ENCODE measurements around the gene TMEM150C. TPM values are rescaled to one million over a fixed set of nuclear protein-coding genes. Genes with fewer than 3 reads are reported as not detected.

Gene TMEM150C
- total RNA-seq, 8 experiments from 2014 or later = 0.24 to 14.7 (median 7.4) TPM

- in situ Hi-C loops (cut with MboI; ENCODE audit: low pct_unique_long_range_greater_than_20kb in 2 of 9, low sequenced_read_pairs in 9 of 9, unreplicated experiment in 9 of 9) = loop anchor here in 1 of 9 experiments (25.0 kb wide), 1 partner anchor 237 kb away; no protein-coding TSS in a partner anchor
- Histone ChIP-seq H3K4me3 (no peak overlapping the region), H3K27ac (peak overlapping the region in 1 of 2 donors; percentile 6), H3K4me1 (replicated peaks in 1 of 2) (peaks cover 27% of the 10 kb centered on the region in 2 donors)
- 45 to 81% (median 55%) methylated on average over 1 to 6 of the region's 6 CpGs; no CpG with 5 or more reads in 1 of the 10 experiments for WGBS, 10 experiments
- peak in 7 of 8 experiments; percentile 31 to 54 (median 45) for ATAC-seq (replicated peaks in 6 of 8)
Observed at GRCh38 chr4:82499738-82500434, 61.9 kb downstream of the TMEM150C start.

DNA sequence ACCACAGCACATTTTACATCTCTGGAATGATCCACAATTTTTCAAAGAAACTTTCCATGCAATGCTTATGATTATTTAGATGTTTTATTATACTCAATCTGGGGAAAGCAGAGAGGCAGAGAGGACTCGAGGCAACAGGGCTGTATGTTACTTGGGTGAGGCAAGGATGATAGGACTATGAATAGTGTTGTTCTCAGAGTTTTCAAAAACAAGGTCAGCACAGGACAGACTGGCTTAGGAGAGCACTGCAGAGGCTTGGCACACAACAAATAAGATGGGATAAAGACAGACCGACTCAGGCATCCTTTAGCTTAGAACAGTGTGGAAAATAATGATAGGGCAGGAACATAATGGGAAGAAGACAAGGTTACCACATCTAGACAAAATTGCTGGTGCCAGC lies 65.4 kb downstream of the TMEM150C start:
- no peak overlapping the region for H3K27ac ChIP-seq
- in situ Hi-C loops (cut with MboI; ENCODE audit: low pct_unique_long_range_greater_than_20kb in 2 of 9, low sequenced_read_pairs in 9 of 9, unreplicated experiment in 9 of 9) = loop anchor here in 1 of 9 experiments (25.0 kb wide), 1 partner anchor 241 kb away; no protein-coding TSS in a partner anchor
- WGBS, 10 experiments = 50 to 100% (median 83%) methylated on average over 1 to 2 of the region's 2 CpGs; no CpG with 5 or more reads in 1 of the 10 experiments
- no peak overlapping the region for H3K4me3 ChIP-seq
- H3K4me1 ChIP-seq (replicated peaks in 1 of 2) = peaks cover 22 to 23% of the 10 kb centered on the region in 2 donors
- no peak for ATAC-seq (replicated peaks in 6 of 8)

- in situ Hi-C loops (cut with MboI; ENCODE audit: low pct_unique_long_range_greater_than_20kb in 2 of 9, low sequenced_read_pairs in 9 of 9, unreplicated experiment in 9 of 9) = loop anchor here in 1 of 9 experiments (25.0 kb wide), 1 partner anchor 242 kb away; no protein-coding TSS in a partner anchor
- no peak for ATAC-seq (replicated peaks in 6 of 8)
- Histone ChIP-seq H3K4me3 (no peak overlapping the region), H3K4me1 (replicated peaks in 1 of 2) (peaks cover 15 to 19% of the 10 kb centered on the region in 2 donors), H3K27ac (no peak overlapping the region)
- WGBS, 10 experiments = 0 to 100% (median 89%) methylated on average over 1 to 4 of the region's 4 CpGs
Observed at GRCh38 chr4:82495666-82496065, 66.1 kb downstream of the TMEM150C start.

GRCh38 chr4:82493721-82494425 lies 67.9 kb downstream of the TMEM150C start:
- in situ Hi-C loops (cut with MboI; ENCODE audit: low pct_unique_long_range_greater_than_20kb in 2 of 9, low sequenced_read_pairs in 9 of 9, unreplicated experiment in 9 of 9) = loop anchor here in 1 of 9 experiments (25.0 kb wide), 1 partner anchor 243 kb away; no protein-coding TSS in a partner anchor
- no peak overlapping the region for H3K27ac ChIP-seq
- ATAC-seq (replicated peaks in 6 of 8) = no peak
- peaks cover under 1 to 4% of the 10 kb centered on the region in 2 donors for H3K4me1 ChIP-seq (replicated peaks in 1 of 2)
- WGBS, 10 experiments = 60 to 100% (median 92%) methylated on average over 1 to 2 of the region's 2 CpGs; no CpG with 5 or more reads in 2 of the 10 experiments
- no peak overlapping the region for H3K4me3 ChIP-seq

DNA sequence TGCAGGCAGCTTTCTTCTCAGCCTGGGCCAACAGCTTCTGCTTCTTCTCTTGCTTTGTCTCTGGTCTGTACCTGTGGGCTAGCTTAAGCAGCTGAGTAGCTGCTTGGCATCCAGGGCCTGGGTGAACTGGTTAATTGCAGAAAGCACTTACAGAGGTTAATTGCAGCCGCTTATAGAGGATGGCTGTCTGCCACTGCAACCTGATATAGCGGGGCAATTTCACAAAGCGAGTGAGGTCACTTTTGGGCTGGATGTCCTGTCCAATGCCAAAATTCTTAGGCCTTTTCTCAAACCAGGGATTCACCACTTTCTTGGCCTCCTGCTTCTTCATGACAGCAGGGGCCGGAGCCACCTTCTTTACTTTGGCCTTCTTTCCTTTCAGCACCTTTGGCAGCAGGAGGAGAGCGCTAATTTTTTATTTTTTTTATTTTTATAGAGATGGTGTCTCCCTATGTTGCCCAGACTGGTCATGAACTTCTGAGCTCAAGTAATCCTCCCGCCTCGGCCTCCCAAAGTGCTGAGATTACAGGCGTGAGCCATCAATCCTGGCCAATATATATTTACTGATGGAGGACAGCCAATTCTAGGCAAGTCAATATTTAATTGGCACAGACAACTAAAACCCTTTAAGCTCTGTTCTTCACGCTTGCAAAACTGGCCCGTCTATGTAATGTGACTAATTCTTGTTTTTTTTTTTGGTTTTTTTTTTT lies 70.4 kb downstream of the TMEM150C start:
- peak in 1 of 8 experiments; percentile 56 for ATAC-seq (replicated peaks in 6 of 8)
- Histone ChIP-seq H3K27ac (no peak overlapping the region), H3K4me3 (no peak overlapping the region), H3K4me1 (replicated peaks in 1 of 2) (peaks cover 0 to 4% of the 10 kb centered on the region in 2 donors)
- 64 to 100% (median 91%) methylated on average over 2 to 9 of the region's 10 CpGs; no CpG with 5 or more reads in 1 of the 10 experiments for WGBS, 10 experiments
- in situ Hi-C loops (cut with MboI; ENCODE audit: low pct_unique_long_range_greater_than_20kb in 2 of 9, low sequenced_read_pairs in 9 of 9, unreplicated experiment in 9 of 9) = loop anchor here in 1 of 9 experiments (25.0 kb wide), 1 partner anchor 246 kb away; no protein-coding TSS in a partner anchor

- no peak for ATAC-seq (replicated peaks in 6 of 8)
- Histone ChIP-seq H3K4me1 (replicated peaks in 1 of 2) (peaks cover 0 to 4% of the 10 kb centered on the region in 2 donors), H3K27ac (no peak overlapping the region), H3K4me3 (no peak overlapping the region)
- in situ Hi-C loops (cut with MboI; ENCODE audit: low pct_unique_long_range_greater_than_20kb in 2 of 9, low sequenced_read_pairs in 9 of 9, unreplicated experiment in 9 of 9) = loop anchor here in 1 of 9 experiments (25.0 kb wide), 1 partner anchor 247 kb away; no protein-coding TSS in a partner anchor
- 14 to 78% (median 57%) methylated on average over 3 to 8 of the region's 8 CpGs for WGBS, 10 experiments
Observed at GRCh38 chr4:82489987-82490386, 71.8 kb downstream of the TMEM150C start.

DNA sequence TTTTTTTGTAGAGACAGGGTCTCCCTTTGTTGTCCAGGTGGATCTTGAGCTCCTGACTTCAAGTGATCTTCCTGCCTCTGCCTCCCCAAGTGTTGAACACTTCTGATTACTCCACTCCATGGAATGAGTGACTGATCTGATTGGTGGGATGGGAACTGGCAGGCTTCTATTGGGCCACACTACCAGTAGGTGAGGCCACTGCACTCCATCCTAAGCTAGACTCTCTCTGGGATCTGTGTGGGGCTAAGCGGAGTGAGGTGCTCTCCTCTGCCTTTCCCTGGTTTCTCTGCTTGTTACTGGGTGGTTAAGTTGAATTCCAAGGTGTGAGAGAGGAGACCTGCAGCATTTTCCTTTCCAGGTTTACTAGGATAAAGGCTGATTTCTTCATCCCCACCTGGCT lies 72.7 kb downstream of the TMEM150C start:
- no peak overlapping the region for H3K27ac ChIP-seq
- no peak overlapping the region for H3K4me3 ChIP-seq
- in situ Hi-C loops (cut with MboI; ENCODE audit: low pct_unique_long_range_greater_than_20kb in 2 of 9, low sequenced_read_pairs in 9 of 9, unreplicated experiment in 9 of 9) = loop anchor here in 1 of 9 experiments (25.0 kb wide), 1 partner anchor 248 kb away; no protein-coding TSS in a partner anchor
- ATAC-seq (replicated peaks in 6 of 8) = no peak
- 29 to 100% (median 100%) methylated on average over 1 of the region's 1 CpG; no CpG with 5 or more reads in 7 of the 10 experiments for WGBS, 10 experiments
- peaks cover 0 to 4% of the 10 kb centered on the region in 2 donors for H3K4me1 ChIP-seq (replicated peaks in 1 of 2)

DNA sequence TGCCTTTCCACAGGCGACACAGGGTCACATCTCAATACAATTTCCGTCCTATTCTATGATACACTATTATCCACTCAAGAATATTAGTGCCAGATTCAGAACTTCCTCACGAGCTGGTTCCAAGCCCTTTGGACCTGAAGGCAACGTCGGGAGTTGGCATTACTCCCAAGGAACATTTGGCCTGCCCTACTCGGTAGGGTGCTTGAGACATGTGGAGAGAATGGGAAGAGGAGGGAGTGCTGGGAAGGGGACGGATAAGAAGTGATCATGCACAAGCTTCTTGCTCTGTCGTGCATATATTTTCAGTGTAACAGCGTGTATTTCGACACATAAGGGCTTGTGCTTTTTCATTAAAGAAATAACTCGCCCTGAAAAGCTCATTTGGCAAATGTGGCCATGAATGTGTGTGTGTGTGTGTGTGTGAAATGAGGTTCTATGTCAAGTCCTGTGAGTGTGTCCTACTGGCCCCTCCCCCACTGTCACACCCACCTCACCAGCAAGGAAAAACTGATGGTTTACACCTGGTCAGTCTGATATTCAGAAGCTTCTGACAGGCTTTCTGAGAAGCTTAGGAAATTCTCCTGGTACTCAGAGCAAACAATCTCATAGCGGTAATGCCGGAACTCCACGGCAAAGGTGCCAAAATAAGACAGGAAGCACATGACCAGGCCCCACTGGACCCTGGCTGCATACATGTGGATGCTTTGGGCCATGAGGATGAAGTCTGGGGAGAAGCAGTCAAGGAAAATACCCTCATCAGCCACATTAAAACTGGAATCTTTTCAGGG lies 76.6 kb downstream of the TMEM150C start:
- Histone ChIP-seq H3K4me1 (replicated peaks in 1 of 2) (peaks cover 0 to 4% of the 10 kb centered on the region in 2 donors), H3K4me3 (no peak overlapping the region), H3K27ac (no peak overlapping the region)
- WGBS, 10 experiments = 45 to 100% (median 90%) methylated on average over 1 to 14 of the region's 14 CpGs; no CpG with 5 or more reads in 2 of the 10 experiments
- in situ Hi-C loops (cut with MboI; ENCODE audit: low pct_unique_long_range_greater_than_20kb in 2 of 9, low sequenced_read_pairs in 9 of 9, unreplicated experiment in 9 of 9) = loop anchor here in 1 of 9 experiments (25.0 kb wide), 1 partner anchor 252 kb away; no protein-coding TSS in a partner anchor
- ATAC-seq (replicated peaks in 6 of 8) = no peak

GRCh38 chr4:82482387-82482786 lies 79.4 kb downstream of the TMEM150C start:
- WGBS, 10 experiments = 55 to 100% (median 91%) methylated on average over 1 to 6 of the region's 6 CpGs; no CpG with 5 or more reads in 4 of the 10 experiments
- in situ Hi-C loops (cut with MboI; ENCODE audit: low pct_unique_long_range_greater_than_20kb in 2 of 9, low sequenced_read_pairs in 9 of 9, unreplicated experiment in 9 of 9) = loop anchor here in 1 of 9 experiments (25.0 kb wide), 1 partner anchor 255 kb away; no protein-coding TSS in a partner anchor

GRCh38 chr4:82481506-82481840 lies 80.3 kb downstream of the TMEM150C start:
- 52 to 100% (median 79%) methylated on average over 1 to 6 of the region's 6 CpGs; no CpG with 5 or more reads in 1 of the 10 experiments for WGBS, 10 experiments
- in situ Hi-C loops (cut with MboI; ENCODE audit: low pct_unique_long_range_greater_than_20kb in 2 of 9, low sequenced_read_pairs in 9 of 9, unreplicated experiment in 9 of 9) = loop anchor here in 1 of 9 experiments (25.0 kb wide), 1 partner anchor 256 kb away; no protein-coding TSS in a partner anchor
- ATAC-seq (replicated peaks in 6 of 8) = no peak
- Histone ChIP-seq H3K27ac (no peak overlapping the region), H3K4me3 (no peak overlapping the region), H3K4me1 (replicated peaks in 1 of 2) (no peaks in the 10 kb centered on the region)

More at GRCh38 chr4:82482387-82482786, 79.4 kb downstream of the TMEM150C start:
- Histone ChIP-seq H3K27ac (no peak overlapping the region), H3K4me3 (no peak overlapping the region), H3K4me1 (replicated peaks in 1 of 2) (no peaks in the 10 kb centered on the region)
- no peak for ATAC-seq (replicated peaks in 6 of 8)

- no peak for ATAC-seq (replicated peaks in 6 of 8)
- H3K4me3 ChIP-seq = no peak overlapping the region
Observed at GRCh38 chr4:82480771-82481505, 80.8 kb downstream of the TMEM150C start.

More at GRCh38 chr4:82480771-82481505, 80.8 kb downstream of the TMEM150C start:
- WGBS, 10 experiments = 77 to 100% (median 90%) methylated on average over 2 to 9 of the region's 10 CpGs; no CpG with 5 or more reads in 2 of the 10 experiments
- in situ Hi-C loops (cut with MboI; ENCODE audit: low pct_unique_long_range_greater_than_20kb in 2 of 9, low sequenced_read_pairs in 9 of 9, unreplicated experiment in 9 of 9) = loop anchor here in 1 of 9 experiments (25.0 kb wide), 1 partner anchor 256 kb away; no protein-coding TSS in a partner anchor
- no peaks in the 10 kb centered on the region for H3K4me1 ChIP-seq (replicated peaks in 1 of 2)
- H3K27ac ChIP-seq = no peak overlapping the region

All from motor neuron (in vitro differentiated cells).